ENCODE results near the gene MYLK. TPM values are rescaled to one million over a fixed set of nuclear protein-coding genes. Genes with fewer than 3 reads are reported as not detected.
A peak's percentile ranks its signal among the peaks of the same experiment; 100 is the strongest.

The MYLK gene
- total and polyA plus RNA-seq, 2 of the 4 experiments (the other 2 are of a cell fraction), result 299 to 484 TPM

GRCh38 chr3:123687286-123687685 is 196.8 kb downstream of the MYLK start:
- dilution Hi-C loops (cut with HindIII; ENCODE audit: low sequenced_read_pairs, unreplicated experiment), result no loop called here
- peak; percentile 53 for DNase-seq
- in situ Hi-C loops (cut with MboI; ENCODE audit: low sequenced_read_pairs), result no loop called here

More at GRCh38 chr3:123687286-123687685, 196.8 kb downstream of the MYLK start:
- H3K4me3 ChIP-seq (ENCODE audit: insufficient read depth, low read depth, low read length), result no peak overlapping the region
- H3K9me1 ChIP-seq (ENCODE audit: insufficient read depth, low read length), result peaks cover 32% of the 10 kb centered on the region
- ATAC-seq (ENCODE audit: low read depth), result no peak
- H2AK5ac ChIP-seq (ENCODE audit: low read depth, low read length), result peak overlapping the region; percentile 72
- H3K23ac ChIP-seq (ENCODE audit: low read depth, low read length), result no peak overlapping the region
- peak overlapping the region; percentile 83; the same call in 1 of the 3 replicates for H2BK15ac ChIP-seq (ENCODE audit: low read depth, low read length)
- H4K91ac ChIP-seq (ENCODE audit: insufficient read depth, low read depth, low read length), result peak overlapping the region; percentile 75
- H4K8ac ChIP-seq (ENCODE audit: low read depth in 2 of 2, low read length in 2 of 2), result peak overlapping the region; percentile 32 to 63; a peak in 3 of 4 replicates
- H3K4ac ChIP-seq (ENCODE audit: low read depth, low read length), result peak overlapping the region; percentile 76
- ChIA-PET POLR2A (ENCODE audit: unreplicated experiment) (no interaction called here), CTCF (no interaction called here)
- peak overlapping the region; percentile 9 for H2AFZ ChIP-seq (replicated peaks; ENCODE audit: low read length, poor library complexity)
- no peak overlapping the region for H3K4me2 ChIP-seq (ENCODE audit: low read depth, low read length)
- no peaks in the 10 kb centered on the region for H4K20me1 ChIP-seq (ENCODE audit: insufficient read depth, low read length)
- H3K18ac ChIP-seq (ENCODE audit: low read depth, low read length), result no peak overlapping the region
- no peaks in the 10 kb centered on the region for H3K27me3 ChIP-seq (ENCODE audit: control insufficient read depth, insufficient read depth, low read length)
- H3K79me1 ChIP-seq (ENCODE audit: low read depth in 1 of 2, low read length in 2 of 2), result peaks cover 2 to 65% of the 10 kb centered on the region in 2 experiments; a peak in 2 of 4 replicates
- no peak overlapping the region for H3K9ac ChIP-seq (ENCODE audit: low read depth, low read length)
- no peak overlapping the region for H3K27ac ChIP-seq (ENCODE audit: insufficient read depth, low read length)
- H3K14ac ChIP-seq (replicated peaks; ENCODE audit: low read depth, low read length), result peak overlapping the region; percentile 49; the same call in 1 of the 2 replicates
- H2BK120ac ChIP-seq (ENCODE audit: low read depth, low read length), result peak overlapping the region; percentile 80
- no peak overlapping the region for H4K5ac ChIP-seq (ENCODE audit: low read depth, low read length)
- no peak overlapping the region for H3K56ac ChIP-seq (ENCODE audit: extremely low read depth, insufficient read depth, low read length)
- no peaks in the 10 kb centered on the region for H3K9me3 ChIP-seq (ENCODE audit: control insufficient read depth, insufficient read depth, low read length)
- peaks cover 79% of the 10 kb centered on the region for H3K36me3 ChIP-seq (ENCODE audit: control insufficient read depth, insufficient read depth, low read length)
- H3K4me1 ChIP-seq (ENCODE audit: control insufficient read depth, insufficient read depth, low read length), result peaks cover 24% of the 10 kb centered on the region
- H2AK9ac ChIP-seq (replicated peaks; ENCODE audit: low read depth, low read length, poor library complexity), result no peak overlapping the region
- intact Hi-C loops (cut with micrococcal nuclease), result no loop called here
- BruUV-seq (replicated peaks), result no TSS peak
- peak overlapping the region; percentile 58; the same call in 1 of the 2 replicates for H2BK20ac ChIP-seq (ENCODE audit: low read depth, low read length)
- no peak overlapping the region for H2BK5ac ChIP-seq (ENCODE audit: low read depth, low read length, poor library complexity, severe bottlenecking)
- TF ChIP-seq, protein P1, sequence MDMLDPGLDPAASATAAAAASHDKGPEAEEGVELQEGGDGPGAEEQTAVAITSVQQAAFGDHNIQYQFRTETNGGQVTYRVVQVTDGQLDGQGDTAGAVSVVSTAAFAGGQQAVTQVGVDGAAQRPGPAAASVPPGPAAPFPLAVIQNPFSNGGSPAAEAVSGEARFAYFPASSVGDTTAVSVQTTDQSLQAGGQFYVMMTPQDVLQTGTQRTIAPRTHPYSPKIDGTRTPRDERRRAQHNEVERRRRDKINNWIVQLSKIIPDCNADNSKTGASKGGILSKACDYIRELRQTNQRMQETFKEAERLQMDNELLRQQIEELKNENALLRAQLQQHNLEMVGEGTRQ (IDR thresholded peaks at IDR 0.05; ENCODE audit: low read depth, low read length), result no peak
- TF ChIP-seq, protein P2, sequence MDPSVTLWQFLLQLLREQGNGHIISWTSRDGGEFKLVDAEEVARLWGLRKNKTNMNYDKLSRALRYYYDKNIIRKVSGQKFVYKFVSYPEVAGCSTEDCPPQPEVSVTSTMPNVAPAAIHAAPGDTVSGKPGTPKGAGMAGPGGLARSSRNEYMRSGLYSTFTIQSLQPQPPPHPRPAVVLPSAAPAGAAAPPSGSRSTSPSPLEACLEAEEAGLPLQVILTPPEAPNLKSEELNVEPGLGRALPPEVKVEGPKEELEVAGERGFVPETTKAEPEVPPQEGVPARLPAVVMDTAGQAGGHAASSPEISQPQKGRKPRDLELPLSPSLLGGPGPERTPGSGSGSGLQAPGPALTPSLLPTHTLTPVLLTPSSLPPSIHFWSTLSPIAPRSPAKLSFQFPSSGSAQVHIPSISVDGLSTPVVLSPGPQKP (IDR thresholded peaks at IDR 0.05; ENCODE audit: borderline replicate concordance, low read depth, low read length), result no peak
- TF ChIP-seq RAD21 (IDR thresholded peaks at IDR 0.05; ENCODE audit: low read length), result no peak
- no peak for TF ChIP-seq MAFK (IDR thresholded peaks at IDR 0.05; ENCODE audit: low read depth, low read length)
- TF ChIP-seq RCOR1 (IDR thresholded peaks at IDR 0.05; ENCODE audit: insufficient replicate concordance, low read length), result no peak
- TF ChIP-seq NFE2L2 (IDR thresholded peaks at IDR 0.05; ENCODE audit: low read depth, low read length), result no peak
- no peak for TF ChIP-seq RFX5 (IDR thresholded peaks at IDR 0.05; ENCODE audit: low read depth, low read length)
- no peak for TF ChIP-seq CHD1 (IDR thresholded peaks at IDR 0.05; ENCODE audit: low read depth, low read length)
- TF ChIP-seq POLR2A (IDR thresholded peaks at IDR 0.05; ENCODE audit: low read depth, low read length), result no peak
- TF ChIP-seq BHLHE40 (IDR thresholded peaks at IDR 0.05; ENCODE audit: low read depth, low read length), result no peak
- no peak for TF ChIP-seq MAZ (IDR thresholded peaks at IDR 0.05; ENCODE audit: borderline replicate concordance, low read depth, low read length)
- no peak for TF ChIP-seq SMC3 (IDR thresholded peaks at IDR 0.05; ENCODE audit: low read depth, low read length)
- TF ChIP-seq FOS (IDR thresholded peaks at IDR 0.05; ENCODE audit: low read depth, low read length), result no peak
- TF ChIP-seq, protein P3, sequence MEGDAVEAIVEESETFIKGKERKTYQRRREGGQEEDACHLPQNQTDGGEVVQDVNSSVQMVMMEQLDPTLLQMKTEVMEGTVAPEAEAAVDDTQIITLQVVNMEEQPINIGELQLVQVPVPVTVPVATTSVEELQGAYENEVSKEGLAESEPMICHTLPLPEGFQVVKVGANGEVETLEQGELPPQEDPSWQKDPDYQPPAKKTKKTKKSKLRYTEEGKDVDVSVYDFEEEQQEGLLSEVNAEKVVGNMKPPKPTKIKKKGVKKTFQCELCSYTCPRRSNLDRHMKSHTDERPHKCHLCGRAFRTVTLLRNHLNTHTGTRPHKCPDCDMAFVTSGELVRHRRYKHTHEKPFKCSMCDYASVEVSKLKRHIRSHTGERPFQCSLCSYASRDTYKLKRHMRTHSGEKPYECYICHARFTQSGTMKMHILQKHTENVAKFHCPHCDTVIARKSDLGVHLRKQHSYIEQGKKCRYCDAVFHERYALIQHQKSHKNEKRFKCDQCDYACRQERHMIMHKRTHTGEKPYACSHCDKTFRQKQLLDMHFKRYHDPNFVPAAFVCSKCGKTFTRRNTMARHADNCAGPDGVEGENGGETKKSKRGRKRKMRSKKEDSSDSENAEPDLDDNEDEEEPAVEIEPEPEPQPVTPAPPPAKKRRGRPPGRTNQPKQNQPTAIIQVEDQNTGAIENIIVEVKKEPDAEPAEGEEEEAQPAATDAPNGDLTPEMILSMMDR (conservative IDR thresholded peaks at IDR 0.05; ENCODE audit: low read depth, low read length), result no peak
- no peak for TF ChIP-seq CEBPB (IDR thresholded peaks at IDR 0.05; ENCODE audit: low read depth, low read length)
- TF ChIP-seq MXI1 (IDR thresholded peaks at IDR 0.05; ENCODE audit: borderline replicate concordance, low read depth, low read length), result no peak

Data from IMR-90 (cell line).